ENCODE data around the gene NELL2.

GRCh38 chr12:44677724-44678123, 198.4 kb downstream of the NELL2 start:
- TF ChIP-seq, protein P1, sequence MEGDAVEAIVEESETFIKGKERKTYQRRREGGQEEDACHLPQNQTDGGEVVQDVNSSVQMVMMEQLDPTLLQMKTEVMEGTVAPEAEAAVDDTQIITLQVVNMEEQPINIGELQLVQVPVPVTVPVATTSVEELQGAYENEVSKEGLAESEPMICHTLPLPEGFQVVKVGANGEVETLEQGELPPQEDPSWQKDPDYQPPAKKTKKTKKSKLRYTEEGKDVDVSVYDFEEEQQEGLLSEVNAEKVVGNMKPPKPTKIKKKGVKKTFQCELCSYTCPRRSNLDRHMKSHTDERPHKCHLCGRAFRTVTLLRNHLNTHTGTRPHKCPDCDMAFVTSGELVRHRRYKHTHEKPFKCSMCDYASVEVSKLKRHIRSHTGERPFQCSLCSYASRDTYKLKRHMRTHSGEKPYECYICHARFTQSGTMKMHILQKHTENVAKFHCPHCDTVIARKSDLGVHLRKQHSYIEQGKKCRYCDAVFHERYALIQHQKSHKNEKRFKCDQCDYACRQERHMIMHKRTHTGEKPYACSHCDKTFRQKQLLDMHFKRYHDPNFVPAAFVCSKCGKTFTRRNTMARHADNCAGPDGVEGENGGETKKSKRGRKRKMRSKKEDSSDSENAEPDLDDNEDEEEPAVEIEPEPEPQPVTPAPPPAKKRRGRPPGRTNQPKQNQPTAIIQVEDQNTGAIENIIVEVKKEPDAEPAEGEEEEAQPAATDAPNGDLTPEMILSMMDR (IDR thresholded peaks at IDR 0.05), result no peak
- TF ChIP-seq POLR2A (IDR thresholded peaks at IDR 0.05), result no peak

Measured in lower leg skin (tissue), 3 donors.